ENCODE results near the gene LILRB1.

DNA sequence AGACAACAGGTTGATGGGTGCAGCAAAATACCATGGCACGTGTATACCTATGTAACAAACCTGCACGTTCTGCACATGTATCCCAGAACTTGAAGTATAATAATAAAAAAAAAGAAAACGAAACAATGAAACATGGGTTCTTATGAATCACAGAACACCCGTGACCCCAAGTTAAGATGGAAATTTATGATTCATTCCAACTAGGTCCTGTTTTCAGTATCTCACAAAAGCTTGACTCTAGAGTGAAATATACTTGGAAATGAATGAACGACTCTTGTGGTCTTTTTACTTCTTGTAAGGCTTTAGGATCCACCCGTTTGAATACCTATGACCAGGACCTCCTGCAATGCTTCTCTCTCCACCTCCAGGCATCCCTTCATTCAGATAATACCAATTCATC is 29.0 kb downstream of the LILRB1 start:
- TF ChIP-seq, protein P1, sequence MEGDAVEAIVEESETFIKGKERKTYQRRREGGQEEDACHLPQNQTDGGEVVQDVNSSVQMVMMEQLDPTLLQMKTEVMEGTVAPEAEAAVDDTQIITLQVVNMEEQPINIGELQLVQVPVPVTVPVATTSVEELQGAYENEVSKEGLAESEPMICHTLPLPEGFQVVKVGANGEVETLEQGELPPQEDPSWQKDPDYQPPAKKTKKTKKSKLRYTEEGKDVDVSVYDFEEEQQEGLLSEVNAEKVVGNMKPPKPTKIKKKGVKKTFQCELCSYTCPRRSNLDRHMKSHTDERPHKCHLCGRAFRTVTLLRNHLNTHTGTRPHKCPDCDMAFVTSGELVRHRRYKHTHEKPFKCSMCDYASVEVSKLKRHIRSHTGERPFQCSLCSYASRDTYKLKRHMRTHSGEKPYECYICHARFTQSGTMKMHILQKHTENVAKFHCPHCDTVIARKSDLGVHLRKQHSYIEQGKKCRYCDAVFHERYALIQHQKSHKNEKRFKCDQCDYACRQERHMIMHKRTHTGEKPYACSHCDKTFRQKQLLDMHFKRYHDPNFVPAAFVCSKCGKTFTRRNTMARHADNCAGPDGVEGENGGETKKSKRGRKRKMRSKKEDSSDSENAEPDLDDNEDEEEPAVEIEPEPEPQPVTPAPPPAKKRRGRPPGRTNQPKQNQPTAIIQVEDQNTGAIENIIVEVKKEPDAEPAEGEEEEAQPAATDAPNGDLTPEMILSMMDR (IDR thresholded peaks at IDR 0.05) = no peak
- no peak for TF ChIP-seq ZFX (IDR thresholded peaks at IDR 0.05; ENCODE audit: borderline replicate concordance)

Data from 22Rv1 (cell line).